SK-N-MC (cell line): Measurements from ENCODE around the gene XIST.

Experiments
- EZH2 ChIP-seq: fragments of 200-600 bp; sonication (generic); IDR thresholded peaks from one replicate; pipeline ENCODE4 v1.6.1; 2017; ENCODE audit warnings: antibody characterized with exemption
- FOXP2 ChIP-seq: optimal IDR thresholded peaks from 2 replicates; pipeline ENCODE3; 2011; ENCODE audit warnings: mild to moderate bottlenecking, moderate library complexity; ENCODE audit not compliant: insufficient read depth; ENCODE audit errors: extremely low read length, control extremely low read depth
- POLR2AphosphoS5 ChIP-seq: IDR thresholded peaks from 2 replicates; pipeline ENCODE4 v1.6.1; 2012; ENCODE audit warnings: mild to moderate bottlenecking, low read depth, low read length, borderline replicate concordance

DNA sequence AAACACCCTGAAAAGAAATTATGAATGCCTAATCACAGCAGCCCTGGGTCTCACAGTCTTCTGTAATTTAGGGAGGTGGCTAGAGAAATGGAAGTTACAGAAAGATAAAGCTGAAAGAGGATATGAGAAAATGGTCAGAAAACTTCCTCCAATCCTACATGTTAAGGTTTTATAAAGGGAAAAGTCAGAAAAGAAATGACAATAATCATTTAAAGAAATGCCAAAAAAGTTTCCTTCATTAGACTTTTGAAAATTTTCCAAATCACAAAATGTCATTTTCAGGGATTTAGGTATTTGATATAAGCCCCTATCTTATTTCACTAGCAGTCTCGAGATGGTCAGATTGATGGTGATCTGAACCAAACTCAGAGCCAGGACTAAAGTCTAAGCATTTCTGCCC, 13.4 kb downstream of the XIST start:
- no peak for TF ChIP-seq POLR2AphosphoS5
- TF ChIP-seq EZH2 = no peak
- no peak for TF ChIP-seq FOXP2
